Esophagus muscularis mucosa (tissue), 4 donors: ENCODE data around the gene CLASP1.

ENCODE experiments used
- EP300 ChIP-seq: sonication (generic); formaldehyde crosslinking; IDR thresholded peaks from one replicate; pipeline ENCODE4 v1.6.1; 2017; ENCODE audit warnings: antibody characterized with exemption
- POLR2A ChIP-seq: fragments of 450-650 bp; IDR thresholded peaks from one replicate; pipeline ENCODE4 v1.6.1; 2017; ENCODE audit warnings: antibody characterized with exemption, moderate library complexity, mild to moderate bottlenecking, low read depth
- POLR2AphosphoS5 ChIP-seq, 2 donors: sonication (generic); formaldehyde crosslinking; IDR thresholded peaks; one replicate each; pipeline ENCODE4 v1.6.1; 2017; ENCODE audit warnings: antibody characterized with exemption in 2 of 2
- TF ChIP-seq, protein P1 (sequence below), 3 experiments: fragments of 200-600 bp in 2 of 3; fragments of 450-650 bp in 1 of 3; sonication (generic) in 2 of 3; IDR thresholded peaks; one replicate each; pipeline ENCODE4 v1.5.1; 2017 to 2019; ENCODE audit warnings: antibody characterized with exemption in 3 of 3, mild to moderate bottlenecking in 2 of 3, moderate library complexity in 1 of 3

- TF ChIP-seq, protein P1, sequence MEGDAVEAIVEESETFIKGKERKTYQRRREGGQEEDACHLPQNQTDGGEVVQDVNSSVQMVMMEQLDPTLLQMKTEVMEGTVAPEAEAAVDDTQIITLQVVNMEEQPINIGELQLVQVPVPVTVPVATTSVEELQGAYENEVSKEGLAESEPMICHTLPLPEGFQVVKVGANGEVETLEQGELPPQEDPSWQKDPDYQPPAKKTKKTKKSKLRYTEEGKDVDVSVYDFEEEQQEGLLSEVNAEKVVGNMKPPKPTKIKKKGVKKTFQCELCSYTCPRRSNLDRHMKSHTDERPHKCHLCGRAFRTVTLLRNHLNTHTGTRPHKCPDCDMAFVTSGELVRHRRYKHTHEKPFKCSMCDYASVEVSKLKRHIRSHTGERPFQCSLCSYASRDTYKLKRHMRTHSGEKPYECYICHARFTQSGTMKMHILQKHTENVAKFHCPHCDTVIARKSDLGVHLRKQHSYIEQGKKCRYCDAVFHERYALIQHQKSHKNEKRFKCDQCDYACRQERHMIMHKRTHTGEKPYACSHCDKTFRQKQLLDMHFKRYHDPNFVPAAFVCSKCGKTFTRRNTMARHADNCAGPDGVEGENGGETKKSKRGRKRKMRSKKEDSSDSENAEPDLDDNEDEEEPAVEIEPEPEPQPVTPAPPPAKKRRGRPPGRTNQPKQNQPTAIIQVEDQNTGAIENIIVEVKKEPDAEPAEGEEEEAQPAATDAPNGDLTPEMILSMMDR (IDR thresholded peaks at IDR 0.05), result no peak
- TF ChIP-seq POLR2A (no peak), EP300 (no peak), POLR2AphosphoS5 (IDR thresholded peaks at IDR 0.05) (no peak)
Observed at GRCh38 chr2:121485039-121485438, 164.2 kb downstream of the CLASP1 start.
